ENCODE measurements around the gene GIGYF2.

Gene GIGYF2

GRCh38 chr2:232873909-232874641 lies 176.9 kb downstream of the GIGYF2 start:
- DNase-seq (ENCODE audit: low read depth), result peak; percentile 55
- no peak for TF ChIP-seq POLR2A (IDR thresholded peaks at IDR 0.05; ENCODE audit: extremely low read depth, insufficient read length)
- TF ChIP-seq, protein P1, sequence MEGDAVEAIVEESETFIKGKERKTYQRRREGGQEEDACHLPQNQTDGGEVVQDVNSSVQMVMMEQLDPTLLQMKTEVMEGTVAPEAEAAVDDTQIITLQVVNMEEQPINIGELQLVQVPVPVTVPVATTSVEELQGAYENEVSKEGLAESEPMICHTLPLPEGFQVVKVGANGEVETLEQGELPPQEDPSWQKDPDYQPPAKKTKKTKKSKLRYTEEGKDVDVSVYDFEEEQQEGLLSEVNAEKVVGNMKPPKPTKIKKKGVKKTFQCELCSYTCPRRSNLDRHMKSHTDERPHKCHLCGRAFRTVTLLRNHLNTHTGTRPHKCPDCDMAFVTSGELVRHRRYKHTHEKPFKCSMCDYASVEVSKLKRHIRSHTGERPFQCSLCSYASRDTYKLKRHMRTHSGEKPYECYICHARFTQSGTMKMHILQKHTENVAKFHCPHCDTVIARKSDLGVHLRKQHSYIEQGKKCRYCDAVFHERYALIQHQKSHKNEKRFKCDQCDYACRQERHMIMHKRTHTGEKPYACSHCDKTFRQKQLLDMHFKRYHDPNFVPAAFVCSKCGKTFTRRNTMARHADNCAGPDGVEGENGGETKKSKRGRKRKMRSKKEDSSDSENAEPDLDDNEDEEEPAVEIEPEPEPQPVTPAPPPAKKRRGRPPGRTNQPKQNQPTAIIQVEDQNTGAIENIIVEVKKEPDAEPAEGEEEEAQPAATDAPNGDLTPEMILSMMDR (IDR thresholded peaks at IDR 0.05; ENCODE audit: low read depth, low read length), result no peak
- TF ChIP-seq, protein P2, sequence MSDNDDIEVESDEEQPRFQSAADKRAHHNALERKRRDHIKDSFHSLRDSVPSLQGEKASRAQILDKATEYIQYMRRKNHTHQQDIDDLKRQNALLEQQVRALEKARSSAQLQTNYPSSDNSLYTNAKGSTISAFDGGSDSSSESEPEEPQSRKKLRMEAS (IDR thresholded peaks at IDR 0.05; ENCODE audit: low read depth, low read length), result no peak
- TF ChIP-seq MYC (IDR thresholded peaks at IDR 0.05; ENCODE audit: low read depth, low read length), result no peak
- H3K4me3 ChIP-seq (ENCODE audit: low read depth, low read length), result no peak overlapping the region

DNA sequence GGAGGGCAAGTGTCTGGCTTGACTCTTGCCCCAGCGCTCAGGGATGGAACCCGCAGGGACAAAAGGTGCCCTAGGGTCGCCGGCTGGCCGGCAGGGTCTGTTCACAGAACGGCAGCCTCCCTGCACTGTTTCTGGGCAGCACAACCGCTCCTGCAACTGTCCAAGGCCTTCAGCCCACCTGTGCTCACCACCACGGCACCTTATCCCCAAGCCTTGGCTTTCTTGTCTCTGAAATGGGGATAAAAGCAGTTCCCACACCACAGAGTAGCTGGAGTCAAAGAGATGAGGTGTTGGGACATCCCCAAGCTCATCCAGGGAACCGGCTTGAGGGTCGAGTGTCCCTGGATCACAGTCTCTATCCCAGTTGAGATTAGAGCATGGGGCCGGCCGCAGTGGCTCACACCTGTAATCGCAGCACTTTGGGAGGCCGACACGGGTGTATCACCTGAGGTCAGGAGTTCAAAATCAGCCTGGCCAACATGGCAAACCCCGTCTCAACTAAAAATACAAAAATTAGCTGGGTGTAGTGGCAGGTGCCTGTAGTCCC lies 177.6 kb downstream of the GIGYF2 start:
- no peak for DNase-seq (ENCODE audit: low read depth)
- no peak for TF ChIP-seq MYC (IDR thresholded peaks at IDR 0.05; ENCODE audit: low read depth, low read length)
- TF ChIP-seq POLR2A (IDR thresholded peaks at IDR 0.05; ENCODE audit: extremely low read depth, insufficient read length), result no peak
- TF ChIP-seq, protein P1 (IDR thresholded peaks at IDR 0.05; ENCODE audit: low read depth, low read length), result no peak
- TF ChIP-seq, protein P2 (IDR thresholded peaks at IDR 0.05; ENCODE audit: low read depth, low read length), result no peak
- H3K4me3 ChIP-seq (ENCODE audit: low read depth, low read length), result no peak overlapping the region

GRCh38 chr2:232875256-232876121 lies 178.4 kb downstream of the GIGYF2 start:
- H3K4me3 ChIP-seq (ENCODE audit: low read depth, low read length), result no peak overlapping the region
- no peak for DNase-seq (ENCODE audit: low read depth)
- no peak for TF ChIP-seq POLR2A (IDR thresholded peaks at IDR 0.05; ENCODE audit: extremely low read depth, insufficient read length)
- TF ChIP-seq MYC (IDR thresholded peaks at IDR 0.05; ENCODE audit: low read depth, low read length), result no peak
- TF ChIP-seq, protein P2 (IDR thresholded peaks at IDR 0.05; ENCODE audit: low read depth, low read length), result no peak
- TF ChIP-seq, protein P1 (IDR thresholded peaks at IDR 0.05; ENCODE audit: low read depth, low read length), result no peak

DNA sequence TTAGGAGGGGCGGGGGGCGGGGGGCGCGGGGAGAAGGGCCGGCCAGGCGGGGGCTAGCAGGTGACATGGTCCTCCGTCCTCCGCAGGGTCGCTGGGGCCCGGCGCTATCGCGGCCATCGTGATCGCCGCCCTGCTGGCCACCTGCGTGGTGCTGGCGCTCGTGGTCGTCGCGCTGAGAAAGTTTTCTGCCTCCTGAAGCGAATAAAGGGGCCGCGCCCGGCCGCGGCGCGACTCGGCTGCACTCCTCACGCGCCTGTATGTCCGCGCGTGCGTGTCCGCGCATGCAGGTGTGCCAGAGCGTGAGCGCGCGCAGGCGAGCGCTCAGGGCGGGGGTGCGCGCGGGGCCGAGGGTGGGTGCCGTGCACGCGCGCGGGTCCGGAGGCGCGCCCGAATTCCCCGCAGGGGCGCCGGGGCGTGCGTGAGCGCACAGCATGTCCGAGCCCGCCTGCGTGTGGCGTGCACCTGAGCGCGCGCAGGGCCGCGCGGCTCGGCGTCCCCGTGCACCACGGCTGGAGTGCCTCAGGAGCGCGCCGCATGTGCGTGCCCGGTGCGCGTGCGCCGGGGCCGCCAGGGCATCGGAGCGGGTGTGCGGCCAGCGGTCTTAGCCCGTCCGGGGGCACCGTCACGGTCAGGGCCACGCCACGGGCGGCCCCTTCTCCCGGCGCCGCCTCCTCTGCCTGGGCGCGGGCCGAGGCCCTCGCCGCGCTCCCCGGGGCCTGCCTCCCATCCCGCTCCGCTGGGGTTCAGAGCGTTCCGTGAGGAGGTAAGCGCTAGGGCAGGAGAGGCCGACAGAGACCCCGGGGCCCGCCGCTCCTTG lies 179.2 kb downstream of the GIGYF2 start:
- TF ChIP-seq POLR2A (IDR thresholded peaks at IDR 0.05; ENCODE audit: extremely low read depth, insufficient read length) (no peak), MYC (IDR thresholded peaks at IDR 0.05; ENCODE audit: low read depth, low read length) (no peak)
- TF ChIP-seq, protein P2 (IDR thresholded peaks at IDR 0.05; ENCODE audit: low read depth, low read length), result no peak
- TF ChIP-seq, protein P1 (IDR thresholded peaks at IDR 0.05; ENCODE audit: low read depth, low read length), result no peak
- no peak overlapping the region for H3K4me3 ChIP-seq (ENCODE audit: low read depth, low read length)
- DNase-seq (ENCODE audit: low read depth), result no peak

DNA sequence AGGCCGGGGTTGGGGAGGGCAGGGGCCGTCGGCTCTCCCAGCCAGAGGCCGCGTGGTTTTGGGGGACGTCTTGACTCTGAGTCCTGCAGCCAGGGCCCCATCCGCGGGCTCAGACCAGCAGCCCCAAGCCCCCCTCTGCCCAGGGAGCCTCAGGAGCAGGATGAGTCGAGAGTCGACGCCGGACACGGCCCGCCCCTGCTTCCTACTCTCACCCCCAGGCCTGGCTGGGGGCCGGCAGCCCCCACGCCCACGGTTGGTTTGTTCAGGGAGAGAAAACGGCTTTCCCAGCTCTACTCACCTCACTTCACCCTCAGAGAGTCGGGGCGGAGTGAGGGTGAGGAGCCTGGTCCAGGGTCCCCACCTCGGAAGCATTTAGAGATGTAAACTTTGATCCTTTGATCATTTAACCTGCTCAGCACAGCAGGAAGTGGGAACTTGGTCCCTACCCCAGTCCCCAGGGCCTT lies 179.9 kb downstream of the GIGYF2 start:
- no peak for TF ChIP-seq POLR2A (IDR thresholded peaks at IDR 0.05; ENCODE audit: extremely low read depth, insufficient read length)
- TF ChIP-seq, protein P2 (IDR thresholded peaks at IDR 0.05; ENCODE audit: low read depth, low read length), result no peak
- TF ChIP-seq, protein P1 (IDR thresholded peaks at IDR 0.05; ENCODE audit: low read depth, low read length), result no peak
- TF ChIP-seq MYC (IDR thresholded peaks at IDR 0.05; ENCODE audit: low read depth, low read length), result no peak
- H3K4me3 ChIP-seq (ENCODE audit: low read depth, low read length), result no peak overlapping the region
- no peak for DNase-seq (ENCODE audit: low read depth)

Measured in NB4 (cell line).